T-helper 17 cell (primary cell): ENCODE measurements around the gene EML2. TPM values are rescaled to one million over a fixed set of nuclear protein-coding genes. Genes with fewer than 3 reads are reported as not detected.

Experiments
- ATAC-seq: fragments of 150-1000 bp; cut with Tn5 transposase; 2 replicates; pipeline ENCODE4 v1.10.0; 2021; ENCODE audit warnings: mild to moderate bottlenecking, moderate library complexity
- DNase-seq, 3 donors: peaks; one replicate each; pipeline versions ENCODE4 v3.0.0 to v3.0.0-alpha.2; 2020 to 2021
- H3K9me3 ChIP-seq: one replicate; pipeline ENCODE4 v1.7.0; 2013; ENCODE audit warnings: low read length, mild to moderate bottlenecking; ENCODE audit not compliant: control insufficient read depth, poor library complexity, severe bottlenecking
- H3K27ac Mint-ChIP-seq: one replicate; pipeline ENCODE4 v1.8.0; 2022; ENCODE audit warnings: mild to moderate bottlenecking, moderate library complexity, mixed read lengths
- H3K27me3 Mint-ChIP-seq: one replicate; pipeline ENCODE4 v1.8.0; 2022; ENCODE audit warnings: mixed read lengths
- H3K36me3 Mint-ChIP-seq: one replicate; pipeline ENCODE4 v1.8.0; 2022; ENCODE audit warnings: low read depth, mixed read lengths
- H3K4me1 Mint-ChIP-seq: one replicate; pipeline ENCODE4 v1.8.0; 2022; ENCODE audit warnings: mild to moderate bottlenecking, mixed read lengths
- H3K4me3 Mint-ChIP-seq: one replicate; pipeline ENCODE4 v1.8.0; 2022; ENCODE audit warnings: mild to moderate bottlenecking, moderate library complexity, mixed read lengths
- total RNA-seq, 4 donors: library from RNA in 2 of 4; stranded (reverse) in 2 of 4; gene quantifications; one replicate each; pipeline ENCODE4 v1.2.3 and lab custom pipeline; 2022 to 2026

EML2 gene
- total RNA-seq, 2 donors from 2014 or later: 58.1 to 61.2 TPM

GRCh38 chr19:45599286-45599685, 39.9 kb downstream of the EML2 start:
- DNase-seq (no peak), ATAC-seq (no peak)
- H3K36me3 Mint-ChIP-seq: peaks cover 17% of the 10 kb centered on the region
- peaks cover 82% of the 10 kb centered on the region for H3K27me3 Mint-ChIP-seq
- H3K9me3 ChIP-seq: no peaks in the 10 kb centered on the region
- H3K4me3 Mint-ChIP-seq: no peak overlapping the region
- peaks cover 36% of the 10 kb centered on the region for H3K4me1 Mint-ChIP-seq
- no peak overlapping the region for H3K27ac Mint-ChIP-seq

DNA sequence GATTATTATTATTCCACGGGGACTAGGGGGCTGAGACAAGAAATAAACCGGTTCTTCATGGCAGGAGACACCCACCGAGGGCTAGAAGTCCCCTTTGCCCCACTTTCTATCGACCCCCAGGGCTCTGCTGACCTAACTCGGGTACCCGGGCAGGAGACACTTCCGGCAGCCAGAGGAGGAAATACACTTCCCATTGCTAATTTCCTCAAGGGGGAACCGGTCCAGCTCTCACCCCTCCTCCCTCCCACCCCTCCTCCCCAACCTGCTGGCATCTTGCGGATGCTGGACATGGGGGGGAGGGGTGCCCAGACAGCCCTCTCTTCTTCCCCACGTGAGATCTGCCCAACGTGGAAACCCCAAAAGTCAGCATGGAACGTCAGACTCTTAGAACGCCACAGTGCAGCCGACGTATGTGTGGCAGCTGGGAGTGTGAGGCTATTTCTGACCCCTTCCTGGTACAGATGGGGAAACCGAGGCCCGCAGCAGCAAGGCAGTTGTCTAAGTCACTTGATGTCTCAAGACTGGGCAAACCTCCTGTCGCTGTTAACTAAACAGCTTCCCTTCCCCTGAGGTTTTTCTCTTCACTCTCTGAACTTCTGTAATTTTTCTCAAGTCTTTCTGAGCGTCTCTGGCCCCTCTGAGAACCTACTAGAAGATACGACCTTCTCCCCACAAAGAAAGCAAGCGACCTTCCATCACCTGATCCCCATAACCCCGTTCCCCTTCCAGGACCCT, 40.8 kb downstream of the EML2 start:
- ATAC-seq (no peak), DNase-seq (no peak)
- H3K27me3 Mint-ChIP-seq: peaks cover 80% of the 10 kb centered on the region
- peak overlapping the region; percentile 39 for H3K27ac Mint-ChIP-seq
- no peaks in the 10 kb centered on the region for H3K9me3 ChIP-seq
- H3K4me1 Mint-ChIP-seq: peaks cover 36% of the 10 kb centered on the region
- peaks cover 17% of the 10 kb centered on the region for H3K36me3 Mint-ChIP-seq
- peak overlapping the region; percentile 55 for H3K4me3 Mint-ChIP-seq

GRCh38 chr19:45597425-45598111, 41.6 kb downstream of the EML2 start:
- Mint-ChIP-seq H3K4me3 (no peak overlapping the region), H3K27ac (no peak overlapping the region)

GRCh38 chr19:45595814-45596213, 43.4 kb downstream of the EML2 start:
- Mint-ChIP-seq H3K27ac (no peak overlapping the region), H3K27me3 (peaks cover 71% of the 10 kb centered on the region), H3K4me3 (no peak overlapping the region), H3K36me3 (peaks cover 15% of the 10 kb centered on the region), H3K4me1 (peaks cover 32% of the 10 kb centered on the region)
- ATAC-seq (no peak), DNase-seq (no peak)
- no peaks in the 10 kb centered on the region for H3K9me3 ChIP-seq

More at GRCh38 chr19:45597425-45598111, 41.6 kb downstream of the EML2 start:
- ATAC-seq (no peak), DNase-seq (no peak)
- H3K9me3 ChIP-seq: no peaks in the 10 kb centered on the region
- Mint-ChIP-seq H3K4me1 (peaks cover 34% of the 10 kb centered on the region), H3K27me3 (peaks cover 71% of the 10 kb centered on the region), H3K36me3 (peaks cover 16% of the 10 kb centered on the region)

- peaks cover 16% of the 10 kb centered on the region for H3K36me3 Mint-ChIP-seq
- no peak for ATAC-seq
- no peak for DNase-seq
- H3K9me3 ChIP-seq: no peaks in the 10 kb centered on the region
- no peak overlapping the region for H3K4me3 Mint-ChIP-seq
- no peak overlapping the region for H3K27ac Mint-ChIP-seq
- H3K4me1 Mint-ChIP-seq: peaks cover 23% of the 10 kb centered on the region
- peaks cover 70% of the 10 kb centered on the region for H3K27me3 Mint-ChIP-seq
These were observed 45.7 kb downstream of the EML2 start for GRCh38 chr19:45593520-45593919.

GRCh38 chr19:45592366-45592765, 46.8 kb downstream of the EML2 start:
- Mint-ChIP-seq H3K27me3 (peaks cover 58% of the 10 kb centered on the region), H3K27ac (no peak overlapping the region), H3K4me1 (peaks cover 16% of the 10 kb centered on the region), H3K4me3 (no peak overlapping the region), H3K36me3 (peaks cover 14% of the 10 kb centered on the region)
- H3K9me3 ChIP-seq: no peaks in the 10 kb centered on the region
- DNase-seq: no peak
- no peak for ATAC-seq

DNA sequence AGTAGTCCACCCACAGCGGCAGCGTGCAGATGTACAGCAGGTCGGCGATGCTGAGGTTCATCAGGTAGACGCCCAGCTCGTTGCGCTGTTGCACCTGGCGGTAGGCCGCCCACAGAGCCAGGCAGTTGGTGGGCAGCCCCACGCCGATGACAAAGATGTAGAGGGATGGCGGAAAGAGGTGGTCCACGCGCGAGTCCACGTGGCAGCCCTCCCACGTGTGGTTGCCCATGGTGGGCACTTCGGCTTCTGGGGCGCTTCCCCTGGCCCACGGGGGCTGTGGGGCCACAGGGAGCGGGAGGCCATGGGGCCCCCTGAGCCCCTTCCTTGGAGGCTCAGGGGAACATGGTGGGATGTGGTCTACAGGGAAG, 47.6 kb downstream of the EML2 start:
- no peak overlapping the region for H3K4me3 Mint-ChIP-seq
- peaks cover 51% of the 10 kb centered on the region for H3K27me3 Mint-ChIP-seq
- peaks cover 14% of the 10 kb centered on the region for H3K4me1 Mint-ChIP-seq
- DNase-seq: no peak
- no peaks in the 10 kb centered on the region for H3K9me3 ChIP-seq
- no peak for ATAC-seq
- no peak overlapping the region for H3K27ac Mint-ChIP-seq
- peaks cover 12% of the 10 kb centered on the region for H3K36me3 Mint-ChIP-seq

DNA sequence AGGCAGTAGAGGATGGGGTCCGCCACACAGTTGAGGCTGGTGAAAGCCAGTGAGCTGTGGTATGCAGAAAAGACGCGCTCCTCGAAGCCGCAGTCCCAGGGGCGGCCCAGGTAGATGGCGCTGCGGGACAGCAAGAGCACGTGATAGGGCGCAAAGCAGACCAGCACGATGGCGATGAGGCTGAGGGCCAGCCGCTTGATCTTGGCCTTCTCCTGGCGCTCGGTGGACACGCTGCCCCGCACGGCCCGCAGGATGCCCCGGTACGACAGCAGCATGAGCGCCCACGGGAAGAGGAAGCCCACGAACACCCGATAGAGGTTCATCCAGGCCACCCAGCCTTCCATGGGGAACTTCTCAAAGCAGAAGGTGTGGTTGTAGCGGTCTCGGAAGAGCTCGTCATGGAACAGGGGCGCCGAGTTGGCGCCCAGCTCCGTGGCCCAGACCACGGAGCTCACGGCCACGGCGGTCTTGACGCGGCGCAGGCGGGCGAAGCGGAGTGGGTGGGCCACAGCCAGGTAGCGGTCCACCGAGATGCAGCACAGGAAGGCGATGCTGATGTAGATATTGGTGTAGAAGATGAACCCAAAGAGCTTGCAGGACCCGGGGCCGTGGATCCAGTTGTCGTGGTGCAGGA, 48.1 kb downstream of the EML2 start:
- no peak overlapping the region for H3K4me3 Mint-ChIP-seq
- ATAC-seq: peak; percentile 65
- H3K27me3 Mint-ChIP-seq: peaks cover 46% of the 10 kb centered on the region
- H3K36me3 Mint-ChIP-seq: peaks cover 12% of the 10 kb centered on the region
- peaks cover 14% of the 10 kb centered on the region for H3K4me1 Mint-ChIP-seq
- no peak overlapping the region for H3K27ac Mint-ChIP-seq
- peak in 2 of 3 donors; percentile 17 to 21 for DNase-seq
- no peaks in the 10 kb centered on the region for H3K9me3 ChIP-seq

GRCh38 chr19:45590300-45591003, 48.7 kb downstream of the EML2 start:
- no peak for DNase-seq
- peaks cover 40% of the 10 kb centered on the region for H3K27me3 Mint-ChIP-seq
- H3K27ac Mint-ChIP-seq: peak overlapping the region; percentile 73
- peaks cover 14% of the 10 kb centered on the region for H3K4me1 Mint-ChIP-seq
- peaks cover 12% of the 10 kb centered on the region for H3K36me3 Mint-ChIP-seq
- no peak overlapping the region for H3K4me3 Mint-ChIP-seq
- no peaks in the 10 kb centered on the region for H3K9me3 ChIP-seq
- ATAC-seq: no peak

DNA sequence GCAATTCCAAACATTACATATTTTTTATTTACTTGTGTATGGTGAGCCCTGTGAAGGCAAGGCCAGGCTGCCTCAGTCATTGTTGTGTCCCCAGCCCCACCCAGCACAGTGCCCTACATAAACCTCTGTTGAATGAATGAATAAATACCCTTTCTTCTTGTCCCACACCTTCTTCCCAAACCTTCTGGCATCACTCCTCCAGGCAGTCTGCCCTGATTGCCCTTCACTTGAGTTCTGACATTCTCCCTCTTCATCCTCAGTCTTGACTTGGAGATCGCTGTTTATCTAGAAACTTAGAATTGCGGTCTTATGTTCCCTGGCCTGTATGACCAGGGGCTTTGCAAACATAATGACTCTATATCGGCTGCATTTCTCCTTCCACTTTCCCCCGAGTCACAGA, 49.4 kb downstream of the EML2 start:
- Mint-ChIP-seq H3K4me3 (no peak overlapping the region), H3K27me3 (peaks cover 40% of the 10 kb centered on the region), H3K36me3 (peaks cover 12% of the 10 kb centered on the region), H3K4me1 (peaks cover 19% of the 10 kb centered on the region), H3K27ac (peak overlapping the region; percentile 73)
- no peaks in the 10 kb centered on the region for H3K9me3 ChIP-seq
- no peak for DNase-seq
- no peak for ATAC-seq

DNA sequence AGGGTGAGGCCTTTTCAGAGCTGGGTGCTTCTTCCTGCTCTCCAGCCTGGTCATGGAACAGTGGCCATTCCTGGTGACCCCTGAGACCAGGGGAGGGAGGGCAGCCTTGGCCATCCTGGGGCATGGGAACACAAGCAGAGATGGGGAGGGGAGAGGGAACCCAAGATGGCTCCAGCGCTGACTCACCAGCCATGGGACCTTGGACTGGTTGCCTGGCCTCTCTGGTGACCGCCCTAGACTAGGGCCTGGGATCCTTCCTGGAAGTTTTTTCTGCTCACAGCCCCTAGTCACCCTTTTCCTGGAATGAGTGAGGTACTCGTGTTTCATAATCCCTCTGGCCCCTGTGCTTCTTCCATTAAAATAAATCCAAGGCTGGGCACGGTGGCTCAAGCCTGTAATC, 51.3 kb downstream of the EML2 start:
- ATAC-seq (no peak), DNase-seq (no peak)
- Mint-ChIP-seq H3K36me3 (peaks cover 12% of the 10 kb centered on the region), H3K4me1 (peaks cover 25% of the 10 kb centered on the region), H3K4me3 (no peak overlapping the region), H3K27me3 (peaks cover 40% of the 10 kb centered on the region), H3K27ac (no peak overlapping the region)
- H3K9me3 ChIP-seq: no peaks in the 10 kb centered on the region

DNA sequence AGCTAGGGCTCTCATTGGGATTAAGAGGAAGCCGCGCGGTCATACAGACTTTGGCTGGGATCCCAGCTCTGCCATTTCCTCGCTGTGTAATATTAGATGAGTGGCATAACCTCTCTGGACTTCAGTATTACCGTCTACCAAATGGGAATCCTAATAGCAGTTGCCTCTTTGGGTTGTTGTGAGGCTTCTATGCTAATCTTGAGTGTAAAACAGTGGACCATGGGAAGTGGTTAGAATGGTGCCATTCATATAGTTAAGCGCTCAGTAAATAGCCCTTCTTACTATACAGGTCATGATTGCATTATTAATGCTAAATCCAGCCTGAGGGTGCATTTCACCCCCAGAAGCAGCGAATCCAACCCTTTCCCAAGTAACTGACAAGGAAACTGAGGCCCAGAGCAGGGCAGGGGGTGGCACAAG, 54.0 kb downstream of the EML2 start:
- ATAC-seq: no peak

More for the DNA sequence above, 54.0 kb downstream of the EML2 start:
- peak overlapping the region; percentile 97 for H3K27ac Mint-ChIP-seq
- peaks cover 6% of the 10 kb centered on the region for H3K36me3 Mint-ChIP-seq
- peak overlapping the region; percentile 89 for H3K4me3 Mint-ChIP-seq
- H3K4me1 Mint-ChIP-seq: peaks cover 22% of the 10 kb centered on the region
- DNase-seq: no peak
- H3K27me3 Mint-ChIP-seq: peaks cover 16% of the 10 kb centered on the region
- no peaks in the 10 kb centered on the region for H3K9me3 ChIP-seq
